A549 (cell line): ENCODE results near the gene DMRT2.

Experiments used
- BHLHE40 ChIP-seq: IDR thresholded peaks from 2 replicates; pipeline ENCODE4 v1.6.1; 2012; ENCODE audit warnings: low read depth, low read length, inconsistent platforms
- KDM1A ChIP-seq: fragments of 200-600 bp; sonication (generic); IDR thresholded peaks from 2 replicates; pipeline ENCODE4 v1.6.1; 2016; ENCODE audit warnings: low read depth, mild to moderate bottlenecking
- POLR2A ChIP-seq: IDR thresholded peaks from 2 replicates; pipeline ENCODE4 v1.6.1; 2012; ENCODE audit warnings: mild to moderate bottlenecking, low read length
- POLR2AphosphoS2 ChIP-seq: conservative IDR thresholded peaks from 2 replicates; pipeline ENCODE4 v1.6.1; 2012; ENCODE audit warnings: low read length, improper control_type of control experiment, inconsistent platforms
- TF ChIP-seq, protein P1 (sequence below): fragments of >200 bp; sonication (Bioruptor Twin); formaldehyde crosslinking; IDR thresholded peaks from 3 replicates; pipeline ENCODE4 v1.5.1; 2016
- TF ChIP-seq, protein P2 (sequence below): fragments of 200-600 bp; sonication (generic); IDR thresholded peaks from 2 replicates; pipeline ENCODE4 v1.6.1; 2016; ENCODE audit warnings: antibody characterized with exemption, mild to moderate bottlenecking, moderate library complexity

DNA sequence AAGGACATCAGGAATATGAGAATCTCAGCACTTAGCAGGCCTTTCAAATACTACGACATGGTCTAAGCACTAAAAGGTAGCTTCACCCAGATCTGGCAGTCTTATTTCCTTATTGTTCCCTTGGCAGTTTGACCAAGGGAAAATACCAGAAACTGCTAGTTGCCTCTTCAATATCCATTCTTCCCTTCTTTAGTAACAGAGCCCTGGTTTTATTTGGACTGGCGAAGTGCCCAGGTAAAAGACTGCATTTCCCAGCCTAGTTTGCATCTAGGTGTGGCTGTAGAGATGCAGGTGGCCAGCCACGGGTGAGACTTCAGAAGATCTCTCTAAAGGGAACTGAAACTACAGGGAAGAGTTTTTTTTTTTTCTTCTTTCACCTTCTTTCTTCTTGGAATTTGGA, 21.6 kb downstream of the DMRT2 start:
- TF ChIP-seq KDM1A: no peak
- TF ChIP-seq POLR2AphosphoS2: no peak
- TF ChIP-seq, protein P1, sequence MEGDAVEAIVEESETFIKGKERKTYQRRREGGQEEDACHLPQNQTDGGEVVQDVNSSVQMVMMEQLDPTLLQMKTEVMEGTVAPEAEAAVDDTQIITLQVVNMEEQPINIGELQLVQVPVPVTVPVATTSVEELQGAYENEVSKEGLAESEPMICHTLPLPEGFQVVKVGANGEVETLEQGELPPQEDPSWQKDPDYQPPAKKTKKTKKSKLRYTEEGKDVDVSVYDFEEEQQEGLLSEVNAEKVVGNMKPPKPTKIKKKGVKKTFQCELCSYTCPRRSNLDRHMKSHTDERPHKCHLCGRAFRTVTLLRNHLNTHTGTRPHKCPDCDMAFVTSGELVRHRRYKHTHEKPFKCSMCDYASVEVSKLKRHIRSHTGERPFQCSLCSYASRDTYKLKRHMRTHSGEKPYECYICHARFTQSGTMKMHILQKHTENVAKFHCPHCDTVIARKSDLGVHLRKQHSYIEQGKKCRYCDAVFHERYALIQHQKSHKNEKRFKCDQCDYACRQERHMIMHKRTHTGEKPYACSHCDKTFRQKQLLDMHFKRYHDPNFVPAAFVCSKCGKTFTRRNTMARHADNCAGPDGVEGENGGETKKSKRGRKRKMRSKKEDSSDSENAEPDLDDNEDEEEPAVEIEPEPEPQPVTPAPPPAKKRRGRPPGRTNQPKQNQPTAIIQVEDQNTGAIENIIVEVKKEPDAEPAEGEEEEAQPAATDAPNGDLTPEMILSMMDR: no peak
- TF ChIP-seq, protein P2, sequence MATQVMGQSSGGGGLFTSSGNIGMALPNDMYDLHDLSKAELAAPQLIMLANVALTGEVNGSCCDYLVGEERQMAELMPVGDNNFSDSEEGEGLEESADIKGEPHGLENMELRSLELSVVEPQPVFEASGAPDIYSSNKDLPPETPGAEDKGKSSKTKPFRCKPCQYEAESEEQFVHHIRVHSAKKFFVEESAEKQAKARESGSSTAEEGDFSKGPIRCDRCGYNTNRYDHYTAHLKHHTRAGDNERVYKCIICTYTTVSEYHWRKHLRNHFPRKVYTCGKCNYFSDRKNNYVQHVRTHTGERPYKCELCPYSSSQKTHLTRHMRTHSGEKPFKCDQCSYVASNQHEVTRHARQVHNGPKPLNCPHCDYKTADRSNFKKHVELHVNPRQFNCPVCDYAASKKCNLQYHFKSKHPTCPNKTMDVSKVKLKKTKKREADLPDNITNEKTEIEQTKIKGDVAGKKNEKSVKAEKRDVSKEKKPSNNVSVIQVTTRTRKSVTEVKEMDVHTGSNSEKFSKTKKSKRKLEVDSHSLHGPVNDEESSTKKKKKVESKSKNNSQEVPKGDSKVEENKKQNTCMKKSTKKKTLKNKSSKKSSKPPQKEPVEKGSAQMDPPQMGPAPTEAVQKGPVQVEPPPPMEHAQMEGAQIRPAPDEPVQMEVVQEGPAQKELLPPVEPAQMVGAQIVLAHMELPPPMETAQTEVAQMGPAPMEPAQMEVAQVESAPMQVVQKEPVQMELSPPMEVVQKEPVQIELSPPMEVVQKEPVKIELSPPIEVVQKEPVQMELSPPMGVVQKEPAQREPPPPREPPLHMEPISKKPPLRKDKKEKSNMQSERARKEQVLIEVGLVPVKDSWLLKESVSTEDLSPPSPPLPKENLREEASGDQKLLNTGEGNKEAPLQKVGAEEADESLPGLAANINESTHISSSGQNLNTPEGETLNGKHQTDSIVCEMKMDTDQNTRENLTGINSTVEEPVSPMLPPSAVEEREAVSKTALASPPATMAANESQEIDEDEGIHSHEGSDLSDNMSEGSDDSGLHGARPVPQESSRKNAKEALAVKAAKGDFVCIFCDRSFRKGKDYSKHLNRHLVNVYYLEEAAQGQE: no peak
- no peak for TF ChIP-seq BHLHE40
- TF ChIP-seq POLR2A: no peak
